Cerebellar nuclear complex (tissue), 1 donor: ENCODE measurements around the gene ADSS2.

Source experiments
- DNase-seq, 2 experiments: peaks; one replicate each; lab custom pipeline; 2025; lab: John Stamatoyannopoulos, UW

The ADSS2 gene

GRCh38 chr1:244445320-244446181 lies 6.2 kb downstream of the ADSS2 start:
- no peak for DNase-seq

- DNase-seq, result no peak
Observed at GRCh38 chr1:244444854-244445253, 6.9 kb downstream of the ADSS2 start.

- DNase-seq, result no peak
Observed at GRCh38 chr1:244442850-244443249, 8.9 kb downstream of the ADSS2 start.

GRCh38 chr1:244439391-244440032 lies 12.2 kb downstream of the ADSS2 start:
- no peak for DNase-seq

- no peak for DNase-seq
Observed at GRCh38 chr1:244437086-244437468, 14.6 kb downstream of the ADSS2 start.

GRCh38 chr1:244436336-244437085 lies 15.2 kb downstream of the ADSS2 start:
- no peak for DNase-seq

- DNase-seq, result no peak
Observed at GRCh38 chr1:244435562-244436205, 16.0 kb downstream of the ADSS2 start.

GRCh38 chr1:244431166-244431565 lies 20.5 kb downstream of the ADSS2 start:
- DNase-seq, result no peak

- no peak for DNase-seq
Observed at GRCh38 chr1:244429818-244430217, 21.9 kb downstream of the ADSS2 start.

GRCh38 chr1:244427647-244428046 lies 24.1 kb downstream of the ADSS2 start:
- DNase-seq, result no peak

GRCh38 chr1:244424649-244425334 lies 26.9 kb downstream of the ADSS2 start:
- DNase-seq, result no peak

- DNase-seq, result no peak
Observed at GRCh38 chr1:244422174-244422573, 29.5 kb downstream of the ADSS2 start.

- DNase-seq, result no peak
Observed at GRCh38 chr1:244419024-244419423, 32.7 kb downstream of the ADSS2 start.

GRCh38 chr1:244414543-244414942 lies 37.2 kb downstream of the ADSS2 start:
- DNase-seq, result no peak

GRCh38 chr1:244413736-244414135 lies 38.0 kb downstream of the ADSS2 start:
- DNase-seq, result no peak

- no peak for DNase-seq
Observed at GRCh38 chr1:244412176-244412575, 39.5 kb downstream of the ADSS2 start.

- DNase-seq, result no peak
Observed at GRCh38 chr1:244409701-244410100, 42.0 kb downstream of the ADSS2 start.

GRCh38 chr1:244406337-244406736 lies 45.4 kb downstream of the ADSS2 start:
- DNase-seq, result no peak

GRCh38 chr1:244405856-244406255 lies 45.9 kb downstream of the ADSS2 start:
- DNase-seq, result no peak

- DNase-seq, result no peak
Observed at GRCh38 chr1:244403431-244403830, 48.3 kb downstream of the ADSS2 start.

- DNase-seq, result no peak
Observed at GRCh38 chr1:244400974-244401373, 50.7 kb downstream of the ADSS2 start.

- DNase-seq, result no peak
Observed at GRCh38 chr1:244397131-244397530, 54.6 kb downstream of the ADSS2 start.
